HG02943 (cell line): Measurements from ENCODE around the gene NPIPB6.
A peak's percentile ranks its signal among the peaks of the same experiment; 100 is the strongest.
"Not testable (repeated sequence)": the region's sequence is repeated elsewhere in the genome, so short reads cannot be mapped to it uniquely, and the experiment has no call there.

Experiments used
- ATAC-seq: cut with Tn5 transposase; IDR thresholded peaks from one replicate; pipeline ENCODE4 v1.9.1; 2021; ENCODE audit warnings: mild to moderate bottlenecking, low read depth, moderate library complexity; ENCODE audit not compliant: unreplicated experiment

Gene NPIPB6

DNA sequence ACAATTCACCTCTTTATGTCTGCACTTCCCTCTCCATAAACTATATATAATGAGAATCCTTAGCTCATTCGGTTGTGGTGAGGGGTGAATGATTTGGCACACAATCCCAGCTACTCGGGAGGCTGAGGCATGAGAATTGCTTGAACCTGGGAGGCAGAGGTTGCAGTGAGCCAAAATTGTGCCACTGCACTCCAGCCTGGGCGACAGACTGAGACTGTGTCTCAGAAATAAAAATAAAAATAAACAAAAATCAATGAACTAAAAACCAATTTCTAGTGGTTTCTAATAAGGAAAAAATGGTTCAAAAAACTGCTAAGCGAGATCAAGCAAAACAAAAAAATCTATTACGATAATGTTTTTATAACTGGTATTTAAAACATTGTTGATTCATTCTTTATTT is at the start of gene NPIPB6:
Gene NPIPB6, minus strand, starts transcription at position 101 of the 400 bp plus-strand sequence. CDS start 686 bp downstream, outside the sequence.
- not testable (repeated sequence) for ATAC-seq

DNA sequence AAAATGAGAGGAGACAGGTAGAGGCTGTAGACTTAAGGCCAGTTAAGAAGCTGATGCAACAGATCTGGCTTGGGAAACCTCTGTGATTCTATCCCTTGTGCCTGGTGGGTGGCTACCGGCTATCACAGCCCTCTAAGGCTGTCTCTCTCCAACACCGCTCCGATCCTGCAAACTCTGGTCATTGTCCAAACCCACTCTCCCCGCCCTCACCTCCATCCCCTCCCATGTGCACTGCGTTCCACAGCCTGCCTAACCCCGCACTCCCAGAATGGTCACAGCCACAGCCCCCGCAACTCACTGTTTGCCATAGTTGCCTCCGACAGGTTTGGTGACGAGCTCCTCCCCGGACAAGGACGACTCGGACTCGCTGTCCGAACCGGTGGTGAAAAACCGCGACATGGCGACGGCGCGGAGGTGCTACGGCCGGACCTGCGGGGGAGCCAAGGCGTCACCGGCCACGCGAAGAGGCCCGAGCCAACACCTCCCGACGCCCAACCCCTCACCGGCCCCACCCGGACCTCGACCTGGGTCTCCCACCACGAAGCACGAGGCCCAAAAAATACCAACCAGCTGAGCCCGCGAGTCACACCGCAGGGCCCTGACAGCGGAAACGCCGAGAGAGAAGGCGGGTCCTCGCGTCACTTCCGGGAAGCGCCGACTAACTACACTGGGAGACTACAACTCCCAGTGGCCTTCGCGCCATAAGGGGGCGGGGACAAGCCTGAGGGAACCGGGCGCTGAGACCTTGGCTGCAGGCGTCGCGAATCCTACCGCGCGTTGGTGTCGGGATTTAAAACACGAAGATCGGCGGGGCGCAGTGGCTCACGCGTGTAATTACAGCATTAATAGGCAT is 40.1 kb upstream of the NPIPB6 start, which contains the start of gene EIF3CL:
Gene EIF3CL, minus strand, starts transcription at position 622 of the 853 bp plus-strand sequence. Its CDS starts 223 bp downstream, at position 399.
- ATAC-seq: peak; percentile 90

DNA sequence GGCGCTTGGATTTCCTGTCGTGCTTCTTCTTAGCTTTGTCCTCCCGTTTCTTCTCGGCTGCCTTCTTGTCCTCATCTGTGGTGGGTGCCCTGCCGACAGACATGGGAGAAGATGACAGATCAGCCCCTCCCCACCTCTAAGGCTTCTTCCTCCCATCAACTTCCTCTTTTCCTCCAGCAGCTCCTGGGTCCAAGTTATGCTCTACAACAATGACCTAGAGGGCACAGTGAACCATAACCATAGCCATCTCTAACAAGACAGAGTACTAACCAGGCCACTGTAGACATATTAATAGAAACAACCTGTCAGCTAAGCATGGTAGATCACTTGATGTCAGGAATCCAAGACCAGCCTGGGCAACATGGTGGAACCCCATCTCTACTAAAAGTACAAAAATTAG is 28.7 kb upstream of the NPIPB6 start:
- ATAC-seq: not testable (repeated sequence)

DNA sequence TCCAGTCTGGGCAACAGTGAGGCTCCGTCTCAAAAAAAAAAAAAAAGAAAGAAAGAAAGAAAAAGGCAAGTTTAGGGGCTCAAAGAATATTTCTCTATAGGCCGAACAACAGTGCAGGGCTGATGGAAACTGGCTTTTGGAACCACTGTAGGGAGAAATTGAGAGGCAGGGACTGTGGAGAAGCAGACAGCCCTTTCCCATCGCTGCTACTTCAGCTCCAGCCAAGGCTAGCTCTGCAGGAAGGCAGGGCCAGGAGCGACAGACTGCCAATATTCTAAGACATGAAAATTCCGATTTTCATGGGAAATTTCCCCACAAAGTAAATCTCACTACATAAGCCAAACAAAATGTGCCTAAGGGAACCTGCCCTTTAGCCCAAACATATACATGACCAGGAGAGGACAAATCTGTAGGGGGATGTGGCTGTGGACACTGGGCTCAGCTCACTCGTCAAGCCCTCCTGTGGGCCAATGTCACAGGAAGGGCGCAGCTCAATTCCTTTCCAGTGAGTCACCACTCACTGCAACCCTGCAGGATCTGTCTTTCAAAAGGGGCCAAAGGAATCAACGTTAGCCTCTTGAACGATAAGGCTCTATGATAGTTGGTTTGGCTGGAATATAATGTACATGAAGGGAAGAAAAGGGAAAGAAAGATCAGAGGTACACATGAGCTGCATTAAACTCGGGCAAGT is 19.0 kb upstream of the NPIPB6 start:
- ATAC-seq: not testable (repeated sequence)

DNA sequence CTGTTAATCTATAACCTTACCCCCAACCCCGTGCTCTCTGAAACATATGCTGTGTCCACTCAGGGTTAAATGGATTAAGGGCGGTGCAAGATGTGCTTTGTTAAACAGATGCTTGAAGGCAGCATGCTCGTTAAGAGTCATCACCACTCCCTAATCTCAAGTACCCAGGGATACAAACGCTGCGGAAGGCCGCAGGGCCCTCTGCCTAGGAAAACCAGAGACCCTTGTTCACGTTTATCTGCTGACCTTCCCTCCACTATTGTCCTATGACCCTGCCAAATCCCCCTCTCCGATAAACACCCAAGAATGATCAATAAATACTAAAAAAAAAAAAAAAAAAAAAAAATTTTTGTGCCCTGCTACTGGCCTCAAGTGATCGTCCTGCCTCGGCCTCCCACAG is 14.5 kb upstream of the NPIPB6 start:
- ATAC-seq: not testable (repeated sequence)

DNA sequence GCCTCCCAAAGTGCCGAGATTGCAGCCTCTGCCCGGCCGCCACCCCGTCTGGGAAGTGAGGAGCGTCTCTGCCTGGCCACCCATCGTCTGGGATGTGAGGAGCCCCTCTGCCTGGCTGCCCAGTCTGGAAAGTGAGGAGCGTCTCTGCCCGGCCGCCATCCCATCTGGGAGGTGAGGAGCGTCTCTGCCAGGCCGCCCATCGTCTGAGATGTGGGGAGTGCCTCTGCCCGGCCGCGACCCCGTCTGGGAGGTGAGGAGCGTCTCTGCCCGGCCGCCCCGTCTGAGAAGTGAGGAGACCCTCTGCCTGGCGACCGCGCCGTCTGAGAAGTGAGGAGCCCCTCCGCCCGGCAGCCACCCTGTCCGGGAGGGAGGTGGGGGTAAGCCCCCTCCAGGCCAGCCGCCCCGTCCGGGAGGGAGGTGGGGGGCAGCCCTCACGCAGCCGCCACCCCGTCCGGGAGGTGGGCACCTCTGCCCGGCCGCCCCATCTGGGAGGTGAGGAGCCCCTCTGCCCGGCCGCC is 13.9 kb upstream of the NPIPB6 start:
- ATAC-seq: not testable (repeated sequence)

DNA sequence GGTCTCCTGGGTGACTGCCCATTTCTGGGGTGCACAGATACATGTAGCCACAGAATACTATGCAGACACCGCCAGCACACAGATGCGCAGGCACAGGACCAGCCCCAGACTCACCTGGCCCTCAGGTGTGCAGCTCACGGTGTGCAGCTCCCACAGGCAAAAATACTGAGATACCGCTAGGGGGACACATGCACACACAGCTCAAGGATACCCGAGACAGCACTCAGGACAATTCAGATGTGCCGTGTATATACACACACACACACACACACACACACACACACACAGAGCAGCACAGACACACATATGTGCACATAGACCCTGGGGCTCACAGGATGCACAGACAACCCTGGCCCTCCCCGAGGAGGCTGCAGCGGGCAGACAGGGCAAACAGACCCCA is 11.8 kb upstream of the NPIPB6 start:
- not testable (repeated sequence) for ATAC-seq

DNA sequence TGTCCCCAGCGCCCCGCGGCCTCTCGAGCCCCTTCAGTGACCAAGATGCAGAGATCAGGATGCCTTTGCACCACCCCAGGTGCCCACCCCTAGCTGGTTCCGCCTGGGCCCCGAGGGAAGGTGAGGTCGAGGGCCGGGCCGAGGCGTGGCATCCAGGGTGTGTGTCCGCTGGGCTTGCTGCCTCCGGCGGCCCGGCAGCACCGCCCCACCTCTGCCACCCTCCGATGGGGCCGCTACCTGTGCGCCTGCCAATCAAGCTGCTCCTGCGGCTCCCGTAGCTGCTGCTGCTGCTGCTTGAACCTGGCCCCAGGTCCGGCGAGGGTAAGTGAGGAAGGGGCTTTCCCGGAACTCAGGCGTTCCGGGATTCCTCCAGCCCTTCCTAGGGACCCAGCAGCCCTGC is 11.0 kb upstream of the NPIPB6 start:
- ATAC-seq: not testable (repeated sequence)

DNA sequence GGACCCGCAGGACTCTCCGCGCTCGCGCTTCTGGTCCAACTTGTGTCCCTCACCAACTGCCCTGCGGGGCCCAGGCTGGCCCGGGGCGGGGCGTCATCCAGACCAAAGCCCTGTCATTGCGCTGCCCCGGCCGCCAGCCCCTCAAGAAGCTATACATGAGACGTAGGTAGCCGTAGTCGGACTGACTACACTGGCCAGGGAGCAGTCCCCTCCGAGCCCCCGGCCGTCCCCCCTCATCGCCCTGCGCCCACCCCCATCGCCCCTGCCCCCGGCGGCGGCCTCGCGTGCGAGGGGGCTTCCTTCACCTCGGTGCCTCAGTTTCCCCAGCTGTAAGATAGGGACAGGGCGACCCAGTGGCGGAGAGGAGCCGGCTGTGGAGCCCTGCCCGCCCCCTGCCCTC is 4.6 kb upstream of the NPIPB6 start:
- ATAC-seq: not testable (repeated sequence)

DNA sequence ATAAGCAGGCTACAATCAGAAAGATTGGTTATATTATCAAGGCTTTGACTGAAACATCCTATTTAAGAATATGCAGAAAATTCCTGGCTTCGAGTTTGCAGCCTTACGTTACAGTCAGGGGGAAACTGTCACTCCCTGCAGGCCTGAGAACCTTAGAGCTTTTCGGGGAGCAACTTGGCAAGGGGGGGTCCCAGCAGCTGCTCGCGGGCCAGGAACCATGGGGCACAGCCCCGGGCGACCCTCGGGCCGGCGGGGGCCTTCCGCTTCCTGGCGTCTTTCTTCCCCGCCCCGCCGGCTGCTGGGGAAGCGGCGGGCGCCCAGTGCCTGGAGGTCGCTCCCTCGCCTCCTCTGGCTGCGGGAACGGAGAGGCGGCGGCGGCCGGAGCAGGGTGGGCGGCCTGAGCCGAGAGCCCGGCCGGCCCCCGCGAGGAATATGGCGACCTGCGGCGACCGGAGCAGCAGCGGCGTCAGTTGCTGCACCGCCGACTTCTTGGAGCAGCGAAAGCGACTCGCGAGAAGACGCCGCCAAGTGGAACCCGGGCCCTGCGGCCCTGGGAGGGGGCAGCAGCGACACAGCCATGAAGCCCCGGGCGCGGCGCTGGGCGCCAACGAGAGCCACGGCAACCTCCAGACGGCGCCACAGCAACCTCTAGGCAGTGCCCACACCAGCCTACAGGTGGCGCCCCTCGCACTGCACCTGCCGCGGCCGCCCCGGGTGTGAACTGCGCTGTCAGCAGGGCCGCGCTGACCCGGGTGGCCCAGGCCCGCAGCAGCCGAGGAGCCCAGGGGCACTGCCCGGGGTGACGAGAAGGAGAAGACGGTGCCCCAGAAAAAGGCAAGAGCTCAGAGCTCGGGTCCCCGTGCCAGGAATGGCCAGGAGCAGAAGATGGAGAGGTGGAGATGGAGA is 1.2 kb upstream of the NPIPB6 start:
- ATAC-seq: not testable (repeated sequence)

DNA sequence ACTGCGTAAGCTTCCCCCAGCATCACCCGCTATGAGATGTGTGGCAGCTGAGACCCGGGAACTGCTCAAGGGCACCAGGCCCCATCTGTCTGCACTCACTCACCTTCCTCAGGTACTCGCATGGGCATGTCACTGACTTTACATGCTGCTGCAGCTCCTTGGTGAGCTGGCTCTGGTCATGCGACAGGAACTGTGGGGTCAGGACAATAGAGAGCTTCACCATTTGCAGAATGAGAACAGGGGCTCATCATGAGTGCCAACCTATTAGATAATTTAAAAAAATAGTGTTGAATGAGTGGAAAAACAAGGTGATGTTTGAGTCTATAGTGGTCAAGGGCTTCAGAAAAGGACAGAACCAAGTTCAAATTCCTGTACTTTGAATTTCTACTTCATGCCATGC is 708 bp downstream of the NPIPB6 start:
- ATAC-seq: not testable (repeated sequence)

DNA sequence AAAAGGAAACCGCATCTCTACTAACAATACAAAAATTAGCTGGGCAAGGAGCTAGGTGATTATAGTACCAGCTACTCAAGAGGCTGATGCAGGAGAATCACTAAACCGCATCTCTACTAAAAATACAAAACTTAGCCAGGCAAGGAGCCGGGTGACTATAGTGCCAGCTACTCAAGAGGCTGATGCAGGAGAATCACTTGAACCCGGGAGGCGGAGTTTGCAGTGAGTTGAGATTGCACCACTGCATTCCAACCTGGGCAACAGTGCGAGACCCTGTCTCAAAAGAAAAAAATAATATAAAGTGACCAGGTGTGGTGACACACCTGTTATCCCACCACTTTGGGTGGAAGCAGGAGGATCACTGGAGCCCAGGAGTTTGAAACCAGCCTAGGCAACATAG is 25.1 kb downstream of the NPIPB6 start:
- ATAC-seq: not testable (repeated sequence)

DNA sequence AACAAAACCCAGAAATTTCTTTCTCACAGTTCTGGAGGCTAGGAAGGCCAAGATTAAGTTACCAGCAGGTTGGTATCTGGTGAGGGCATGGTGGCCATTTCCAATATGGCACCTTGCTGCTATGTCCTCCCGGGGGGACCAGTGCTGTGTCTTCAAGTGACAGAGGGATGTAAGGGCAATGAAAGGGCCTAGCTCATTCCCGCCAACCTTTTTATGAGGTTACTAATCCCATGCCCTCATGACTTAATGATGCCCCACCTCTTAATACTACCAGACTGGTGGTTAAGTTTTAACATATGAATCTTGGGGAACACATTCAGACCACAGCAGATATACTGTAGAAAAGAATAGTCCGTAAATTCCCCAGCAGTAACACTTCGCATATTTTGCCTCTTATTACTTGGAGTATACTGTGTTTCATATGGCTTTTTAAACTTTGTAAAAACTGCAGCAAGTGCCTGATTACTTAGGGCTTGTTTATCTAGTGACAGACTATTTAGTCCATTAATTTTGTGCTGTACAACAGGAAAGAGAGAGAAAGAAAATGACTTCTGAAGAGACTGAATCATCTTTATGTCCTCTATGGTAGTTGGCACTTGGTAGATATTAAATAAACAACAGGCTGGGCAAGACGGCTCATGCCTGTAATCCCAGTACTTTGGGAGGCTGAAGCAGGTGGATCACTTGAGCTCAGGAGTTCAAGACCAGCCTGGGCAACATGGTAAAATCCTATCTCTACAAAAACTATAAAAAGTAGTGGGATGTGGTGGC is 26.2 kb downstream of the NPIPB6 start:
- not testable (repeated sequence) for ATAC-seq

DNA sequence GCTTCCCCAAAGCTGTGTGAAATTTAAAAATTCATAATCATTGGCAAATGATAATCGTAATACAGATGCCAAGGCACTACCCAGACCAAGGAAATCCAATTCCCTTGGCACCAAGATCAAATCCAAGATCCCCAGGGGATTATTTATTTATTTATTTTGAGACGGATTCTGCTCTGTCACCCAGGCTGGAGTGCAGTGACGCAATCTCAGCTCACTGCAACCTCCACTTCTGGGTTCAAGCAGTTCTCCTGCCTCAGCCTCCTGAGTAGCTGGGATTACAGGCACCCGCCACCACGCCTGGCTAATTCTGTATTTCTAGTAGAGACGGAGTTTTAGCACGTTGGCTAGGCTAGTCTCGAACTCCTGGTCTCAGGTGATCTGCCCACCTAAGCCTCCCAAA is 27.6 kb downstream of the NPIPB6 start:
- not testable (repeated sequence) for ATAC-seq

DNA sequence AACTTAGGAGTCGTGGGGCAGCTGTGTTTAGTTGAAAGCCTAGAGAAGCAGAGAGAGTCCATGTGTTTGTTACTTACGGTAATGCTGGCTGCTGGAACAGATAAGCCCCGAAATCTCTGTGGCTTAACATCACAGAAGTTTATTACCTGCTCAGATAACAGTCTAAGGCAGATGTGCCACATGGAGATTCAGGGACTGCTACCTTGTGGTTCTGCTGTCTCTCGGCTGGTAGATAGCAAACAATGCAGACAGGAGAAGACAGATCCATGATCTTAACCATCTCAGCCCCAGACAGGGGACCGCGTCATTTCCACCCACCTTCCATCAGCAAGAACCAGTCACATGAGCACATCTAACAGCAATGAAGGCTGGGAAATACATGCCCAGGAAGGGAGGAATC is 30.7 kb downstream of the NPIPB6 start:
- not testable (repeated sequence) for ATAC-seq

DNA sequence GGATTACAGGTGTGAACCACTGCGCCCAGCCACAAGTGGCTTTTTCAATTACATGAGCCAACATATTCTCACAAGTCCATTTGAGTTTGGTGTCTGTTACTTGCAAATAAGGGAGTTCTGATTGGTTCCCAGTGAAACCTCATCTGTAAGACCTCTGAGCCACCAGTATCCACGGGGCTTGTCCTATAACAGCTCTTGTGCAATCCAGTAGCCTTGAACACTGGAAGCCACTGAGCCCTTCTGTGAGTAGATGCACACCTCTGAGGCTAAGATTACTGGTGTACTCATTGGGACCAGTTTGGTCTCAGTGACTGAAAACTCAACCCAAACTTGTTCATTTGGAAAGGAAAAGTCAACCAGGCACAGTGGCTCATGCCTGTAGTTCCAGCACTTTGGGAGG is 32.3 kb downstream of the NPIPB6 start:
- ATAC-seq: not testable (repeated sequence)

DNA sequence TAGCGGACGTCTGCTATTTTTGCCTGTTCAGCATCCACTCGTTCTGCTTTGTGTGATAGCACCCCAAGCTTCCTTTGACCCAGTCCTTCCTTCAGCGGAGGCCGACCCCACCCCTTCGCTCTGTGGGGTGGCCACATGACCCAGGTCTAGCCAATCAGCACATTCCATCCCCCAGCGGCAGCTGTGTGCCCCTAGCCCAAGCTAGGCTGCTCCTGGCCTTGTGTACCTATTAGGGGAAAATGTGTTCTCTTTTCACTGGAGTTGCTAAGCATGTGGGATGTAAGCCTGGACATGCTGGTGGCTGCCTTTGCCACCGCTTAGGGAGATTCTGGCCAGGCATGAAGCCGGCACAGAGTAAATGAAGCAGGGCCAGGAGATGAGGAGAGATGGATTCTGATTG is 33.1 kb downstream of the NPIPB6 start:
- not testable (repeated sequence) for ATAC-seq

DNA sequence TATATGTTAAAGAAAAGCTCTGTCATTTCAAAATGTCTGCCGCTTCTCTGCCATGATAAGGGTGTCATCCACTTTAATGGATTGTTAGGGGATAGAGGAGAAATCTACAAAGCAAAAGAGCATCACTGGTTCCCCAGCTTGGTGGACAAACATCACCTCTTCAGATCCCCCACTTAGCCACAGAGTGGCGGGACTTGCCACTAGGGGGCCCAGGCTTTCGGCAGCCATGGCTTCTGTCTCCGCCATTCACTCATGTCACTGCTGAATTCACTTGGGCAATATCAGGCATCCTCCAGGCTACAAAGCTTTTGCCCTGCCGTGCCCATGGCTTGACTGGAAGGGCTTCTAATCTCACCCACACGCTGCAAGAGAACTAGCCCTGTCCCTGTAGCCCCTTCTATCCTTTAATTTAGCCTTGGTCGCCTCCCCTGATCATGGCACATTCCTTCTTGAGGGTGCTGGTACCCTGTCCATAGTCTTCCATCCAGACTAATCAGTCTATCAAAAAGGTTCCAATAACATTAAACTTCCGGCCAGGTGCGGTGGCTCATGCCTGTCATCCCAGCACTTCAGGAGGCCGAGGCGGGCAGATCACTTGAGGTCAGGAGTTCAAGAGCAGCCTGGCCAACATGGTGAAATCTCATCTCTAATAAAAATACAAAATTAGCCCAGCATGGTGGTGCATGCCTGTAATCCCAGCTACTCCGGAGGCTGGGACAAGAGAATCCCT is 36.3 kb downstream of the NPIPB6 start:
- no peak for ATAC-seq

DNA sequence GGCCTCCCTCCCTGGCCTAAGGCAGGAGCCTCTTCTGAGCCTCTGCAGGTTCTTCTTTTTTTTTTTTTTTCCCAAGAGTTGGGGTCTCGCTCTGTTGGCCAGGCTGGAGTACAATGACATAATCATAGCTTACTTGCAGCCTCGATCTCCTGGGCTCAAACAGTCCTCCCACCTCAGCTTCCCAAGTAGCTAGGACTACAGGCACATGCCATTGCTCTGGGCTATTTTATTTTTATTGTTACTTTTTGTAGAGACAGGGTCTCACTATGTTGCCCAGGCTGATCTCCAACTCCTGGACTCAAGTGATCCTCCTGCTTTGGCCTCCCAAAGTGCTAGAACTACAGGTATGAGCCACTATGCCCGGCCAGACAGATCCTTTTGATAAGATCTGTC is 38.4 kb downstream of the NPIPB6 start:
- ATAC-seq: no peak
